ENCODE results near the gene CACNA1B. TPM values are rescaled to one million over a fixed set of nuclear protein-coding genes. Genes with fewer than 3 reads are reported as not detected.

The CACNA1B gene
- polyA plus RNA-seq, 1 donor = 0.72 TPM

GRCh38 chr9:137965177-137965795, 87.7 kb downstream of the CACNA1B start:
- DNase-seq (ENCODE audit: low read depth) = no peak

- no peak for DNase-seq (ENCODE audit: low read depth)
These were observed 89.8 kb downstream of the CACNA1B start for GRCh38 chr9:137967280-137967953.

DNA sequence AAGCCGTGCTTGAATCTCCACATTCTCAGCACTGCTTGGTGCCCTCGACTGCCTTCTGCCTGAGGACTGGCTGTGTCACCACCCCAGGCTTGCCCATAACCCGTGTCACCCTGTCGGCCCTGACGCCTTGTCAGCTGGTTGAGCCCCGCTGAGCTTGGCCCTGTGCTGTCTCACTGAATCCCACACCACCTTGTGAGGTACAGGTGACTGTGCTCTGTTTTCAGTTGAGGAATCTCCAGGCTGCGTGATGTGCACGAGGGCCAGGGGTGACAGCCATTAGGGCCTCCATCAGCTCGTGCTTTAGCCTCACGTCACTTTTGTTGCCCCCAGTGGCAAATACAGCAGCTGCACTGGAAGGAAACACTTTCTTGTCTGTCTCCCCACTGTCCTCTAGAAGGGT, 90.7 kb downstream of the CACNA1B start:
- no peak for DNase-seq (ENCODE audit: low read depth)

DNA sequence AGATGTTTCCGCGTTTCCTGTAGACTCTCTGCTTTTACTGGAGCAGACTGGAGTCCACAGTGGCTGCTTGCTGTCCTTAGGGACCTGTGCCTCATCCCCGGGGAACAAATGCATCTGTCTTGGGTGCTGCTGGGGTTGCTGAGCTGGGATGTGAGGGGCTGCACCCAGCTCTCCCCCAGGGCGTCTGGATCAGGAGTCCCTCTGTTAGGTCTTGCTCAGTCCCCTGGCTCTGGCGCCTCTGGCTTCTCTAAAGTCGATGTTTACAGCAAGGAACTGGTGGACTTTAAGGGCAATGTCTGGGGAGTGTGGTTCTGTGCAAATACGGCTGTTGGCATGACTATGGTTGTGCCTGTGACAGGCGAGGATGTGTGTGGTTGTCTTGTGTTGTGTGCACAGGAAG, 91.4 kb downstream of the CACNA1B start:
- no peak for DNase-seq (ENCODE audit: low read depth)

DNA sequence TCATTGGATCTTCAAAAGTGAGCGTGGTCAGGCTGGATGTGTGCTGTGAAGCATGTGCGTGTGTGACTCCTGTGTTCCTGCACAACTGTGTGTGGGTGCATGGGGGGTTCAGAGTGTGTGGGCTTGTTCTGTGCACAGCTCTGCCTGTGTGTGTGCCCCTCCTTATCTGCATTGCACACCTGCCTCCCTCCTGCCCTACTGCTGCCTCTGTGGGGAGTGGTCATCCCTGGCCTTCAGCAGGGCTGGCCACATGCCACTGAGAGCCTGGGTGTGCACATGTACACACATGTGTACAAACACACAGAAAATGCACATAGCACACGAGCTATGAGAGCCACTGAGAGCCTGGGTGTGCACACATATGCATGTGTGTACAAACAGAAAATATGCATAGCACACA, 92.1 kb downstream of the CACNA1B start:
- no peak for DNase-seq (ENCODE audit: low read depth)

DNA sequence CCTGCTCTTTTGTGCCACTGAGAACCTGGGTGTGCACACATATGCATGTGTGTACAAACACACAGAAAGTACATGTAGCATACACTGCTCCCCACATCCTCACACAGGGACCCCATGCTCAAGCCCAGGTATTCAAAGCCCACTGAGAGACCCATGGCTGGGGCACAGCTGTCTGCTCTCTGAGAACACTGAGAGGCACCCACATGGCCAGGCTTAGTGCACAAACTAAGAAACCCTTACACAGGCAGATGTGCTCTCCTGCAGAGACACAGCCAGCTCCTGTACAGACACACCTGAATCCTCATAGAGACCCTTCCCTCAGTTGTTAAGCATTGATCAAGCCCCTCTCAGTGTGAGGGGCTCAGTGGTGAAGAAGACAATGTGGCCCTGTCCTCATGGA, 92.5 kb downstream of the CACNA1B start:
- no peak for DNase-seq (ENCODE audit: low read depth)

DNA sequence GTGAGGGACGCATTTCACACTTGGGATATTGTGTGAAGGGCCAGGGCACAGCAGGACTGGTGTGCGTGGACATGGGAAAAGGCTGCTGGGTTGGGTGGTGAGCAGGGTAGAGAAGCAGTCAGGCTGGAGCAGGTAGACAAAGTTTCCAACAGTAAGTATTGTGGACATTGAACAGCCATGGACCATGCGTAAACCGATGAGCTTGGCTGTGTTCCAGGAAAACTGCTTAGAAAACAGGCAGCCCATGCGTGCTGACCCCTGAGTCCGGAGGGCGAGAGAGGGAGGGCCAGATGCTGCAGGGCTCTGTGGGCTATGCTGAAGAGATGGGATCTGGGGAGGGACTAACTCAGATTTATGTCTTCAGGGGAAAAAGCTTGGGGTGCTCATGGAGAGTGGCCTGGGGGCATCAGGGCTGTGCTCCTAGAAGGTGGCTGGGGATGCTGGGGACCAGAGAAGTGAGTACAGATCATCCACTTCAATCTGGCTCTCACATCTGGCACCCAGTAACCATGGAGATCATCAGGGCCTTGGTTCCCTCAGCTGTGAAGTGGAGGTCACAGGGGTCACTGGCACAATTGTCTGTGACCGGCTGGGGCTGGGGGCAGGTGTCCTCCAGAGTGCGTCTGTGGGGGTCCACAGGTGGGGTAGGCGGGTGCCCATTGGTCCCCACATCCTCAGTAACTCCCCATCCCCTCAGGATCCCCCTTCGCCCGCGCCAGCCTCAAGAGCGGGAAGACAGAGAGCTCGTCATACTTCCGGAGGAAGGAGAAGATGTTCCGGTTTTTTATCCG, 93.3 kb downstream of the CACNA1B start:
- no peak for DNase-seq (ENCODE audit: low read depth)

DNA sequence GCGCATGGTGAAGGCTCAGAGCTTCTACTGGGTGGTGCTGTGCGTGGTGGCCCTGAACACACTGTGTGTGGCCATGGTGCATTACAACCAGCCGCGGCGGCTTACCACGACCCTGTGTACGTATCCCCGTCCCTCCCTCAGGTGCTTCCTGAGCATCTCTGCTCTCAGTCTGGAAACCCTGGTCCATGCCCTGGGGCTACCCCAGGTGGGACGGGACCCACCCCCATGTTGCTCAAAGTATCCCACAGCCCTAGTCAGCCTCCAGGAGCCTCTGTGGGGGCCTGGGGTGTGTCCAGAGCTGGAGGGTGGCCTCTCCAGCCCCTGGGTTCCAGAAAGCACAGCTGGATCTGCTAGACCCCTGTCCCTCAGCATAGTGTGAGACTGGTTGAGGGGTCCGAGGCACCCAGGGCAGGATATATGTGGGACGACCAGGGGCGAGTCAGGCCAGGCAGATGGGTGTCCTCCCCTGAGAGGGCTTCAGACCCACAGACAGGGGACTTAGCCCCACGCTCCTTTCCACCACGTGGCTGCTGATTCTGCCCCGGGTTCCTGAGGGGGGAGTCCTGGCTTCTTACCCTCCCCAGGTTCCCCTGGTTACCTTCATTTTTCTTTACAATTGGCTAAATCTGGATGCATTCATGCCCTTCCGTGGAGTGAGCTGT, 94.0 kb downstream of the CACNA1B start:
- DNase-seq (ENCODE audit: low read depth) = no peak

DNA sequence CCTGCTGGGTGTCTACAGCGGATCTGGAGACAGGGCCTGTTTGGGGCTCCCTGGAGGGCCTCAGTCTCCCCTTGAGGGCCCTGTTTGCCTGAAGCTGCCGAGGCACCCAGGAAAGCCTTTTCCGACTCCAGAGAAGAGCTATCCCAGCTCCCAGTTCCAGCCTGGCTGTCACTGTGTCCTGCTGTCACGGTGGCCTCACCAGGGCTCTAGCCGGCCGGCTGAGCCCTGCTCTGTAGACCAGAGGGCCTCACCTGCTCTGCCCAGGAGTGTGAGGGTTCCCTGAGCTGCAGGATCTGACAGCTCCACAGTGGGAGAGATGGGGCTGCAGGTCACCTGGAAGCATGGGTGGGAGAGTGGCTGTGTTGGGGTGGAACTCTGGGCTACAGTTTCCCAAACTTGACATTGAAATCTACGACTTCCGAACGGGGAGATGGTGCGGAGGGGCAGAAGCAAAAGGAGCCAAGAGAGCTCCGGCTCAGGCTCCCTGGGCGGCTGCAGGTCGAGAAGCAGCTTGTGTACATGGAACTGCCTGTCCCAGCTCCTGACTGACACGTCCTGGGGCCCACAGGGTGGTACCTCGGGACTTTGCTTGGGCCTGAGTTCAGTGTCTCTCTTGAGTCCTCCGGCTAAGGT, 94.9 kb downstream of the CACNA1B start:
- no peak for DNase-seq (ENCODE audit: low read depth)

DNA sequence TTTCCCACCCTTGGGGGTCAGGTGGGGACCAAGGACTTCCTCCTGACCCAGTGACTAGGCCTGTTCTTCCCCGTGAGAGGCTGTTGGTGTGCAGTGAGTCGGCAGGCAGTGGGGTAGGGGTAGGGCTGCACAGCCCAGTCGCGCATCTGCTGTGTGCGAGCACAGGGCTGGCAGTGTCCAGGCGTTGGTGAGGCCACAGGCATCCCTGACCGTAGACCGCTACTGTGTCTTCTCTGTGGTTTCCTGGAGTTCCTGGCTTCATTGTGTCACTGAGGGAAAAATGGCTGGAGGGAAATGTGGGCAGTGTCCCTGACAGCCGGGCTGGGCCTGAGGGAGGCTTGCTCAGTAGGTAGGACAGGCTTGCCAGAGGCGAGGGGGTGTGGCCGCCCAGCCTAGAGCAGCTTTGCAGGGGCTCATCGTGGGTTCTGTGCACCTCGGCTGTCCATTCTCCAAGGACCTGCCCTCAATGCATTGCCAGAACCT, 95.4 kb downstream of the CACNA1B start:
- DNase-seq (ENCODE audit: low read depth) = no peak

- DNase-seq (ENCODE audit: low read depth) = no peak
These were observed 96.3 kb downstream of the CACNA1B start for GRCh38 chr9:137973829-137974416.

GRCh38 chr9:137974746-137975526, 97.4 kb downstream of the CACNA1B start:
- DNase-seq (ENCODE audit: low read depth) = no peak

GRCh38 chr9:137975527-137975913, 97.9 kb downstream of the CACNA1B start:
- DNase-seq (ENCODE audit: low read depth) = no peak

- DNase-seq (ENCODE audit: low read depth) = no peak
These were observed 98.5 kb downstream of the CACNA1B start for GRCh38 chr9:137975936-137976565.

GRCh38 chr9:137977571-137978261, 100.1 kb downstream of the CACNA1B start:
- no peak for DNase-seq (ENCODE audit: low read depth)

DNA sequence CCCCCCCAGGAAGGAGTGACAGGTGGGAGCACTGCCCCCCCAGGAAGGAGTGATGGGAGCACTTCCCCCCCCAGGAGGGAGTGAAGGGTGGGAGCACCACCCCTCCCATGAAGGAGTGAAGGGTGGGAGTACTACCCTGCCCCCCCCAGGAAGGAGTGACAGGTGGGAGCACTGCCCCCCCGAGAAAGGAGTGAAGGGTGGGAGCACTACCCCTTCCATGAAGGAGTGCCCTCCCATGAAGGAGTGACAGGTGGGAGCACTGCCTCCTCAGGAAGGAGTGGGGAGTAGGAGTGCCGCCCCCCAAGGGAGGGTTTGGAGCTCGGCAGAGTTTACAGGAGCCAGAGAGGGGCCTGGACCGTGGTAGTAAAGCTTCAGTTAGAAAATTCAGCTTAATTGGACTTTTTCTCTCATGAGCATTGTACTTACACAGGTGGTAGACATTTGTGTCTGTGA, 100.7 kb downstream of the CACNA1B start:
- DNase-seq (ENCODE audit: low read depth) = no peak

- DNase-seq (ENCODE audit: low read depth) = no peak
These were observed 104.6 kb downstream of the CACNA1B start for GRCh38 chr9:137982200-137982599.

DNA sequence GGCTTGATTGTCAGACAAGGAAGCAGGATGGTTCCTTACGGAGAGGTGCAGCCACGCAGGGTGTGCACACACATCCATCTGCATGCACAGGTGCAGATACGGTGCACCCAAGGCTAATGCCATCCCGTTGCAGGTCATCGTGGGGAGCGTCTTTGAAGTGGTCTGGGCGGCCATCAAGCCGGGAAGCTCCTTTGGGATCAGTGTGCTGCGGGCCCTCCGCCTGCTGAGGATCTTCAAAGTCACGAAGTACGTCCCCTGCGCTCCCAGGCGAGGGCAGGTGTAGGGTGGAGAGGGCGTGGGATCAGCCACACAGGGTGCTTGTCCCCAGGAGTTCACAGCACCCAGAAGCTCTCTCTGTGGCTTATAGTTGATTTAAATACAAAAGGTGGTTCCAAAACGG, 106.4 kb downstream of the CACNA1B start:
- no peak for DNase-seq (ENCODE audit: low read depth)

- no peak for DNase-seq (ENCODE audit: low read depth)
These were observed 107.1 kb downstream of the CACNA1B start for GRCh38 chr9:137984520-137985257.
